H1 (cell line): ENCODE results near the gene SLC24A5. TPM values are rescaled to one million over a fixed set of nuclear protein-coding genes. Genes with fewer than 3 reads are reported as not detected.

Experiments used
- NANOG ChIP-seq: IDR thresholded peaks from 2 replicates; pipeline ENCODE4 v1.6.1; 2011; ENCODE audit warnings: low read length, low read depth, mild to moderate bottlenecking, inconsistent platforms; ENCODE audit not compliant: insufficient read depth, poor library complexity, severe bottlenecking
- POU5F1 ChIP-seq: IDR thresholded peaks from 2 replicates; pipeline ENCODE4 v1.6.1; 2011; ENCODE audit warnings: low read depth, mild to moderate bottlenecking, low read length, moderate library complexity
- polyA plus RNA-seq, 7 experiments: library from polyadenylated mRNA; depleted of rRNA in 3 of 7; stranded (reverse) in 5 of 7; unstranded in 2 of 7; fragments of >200 nt in 5 of 7; fragments of 200-250 nt in 2 of 7; gene quantifications; 1 replicate in 5 of 7; 2 replicates in 1 of 7; 4 replicates in 1 of 7; pipeline versions ENCODE4 v1.2.1 to v1.2.3, GENCODE V29; 2011 to 2013; ENCODE audit warnings: missing spikeins in 2 of 7, mixed read lengths in 2 of 7
- total RNA-seq: library from RNA; stranded (reverse); fragmentation: NEBNext Ultra II Directional; extraction: Animal tissue kit (Norgen Biotek cat#: 25700); gene quantifications from 2 replicates; pipeline ENCODE4 v1.2.1, GENCODE V29; 2021

The SLC24A5 gene
- total and polyA plus RNA-seq, 2 of the 8 experiments (the other 6 are each of a cell fraction or from before 2014, with no cell fraction given), result not detected

GRCh38 chr15:48102167-48102566 is 18.6 kb upstream of the SLC24A5 start (continued):
- no peak for TF ChIP-seq NANOG
- TF ChIP-seq POU5F1, result no peak
